ENCODE measurements around the gene EIPR1.

DNA sequence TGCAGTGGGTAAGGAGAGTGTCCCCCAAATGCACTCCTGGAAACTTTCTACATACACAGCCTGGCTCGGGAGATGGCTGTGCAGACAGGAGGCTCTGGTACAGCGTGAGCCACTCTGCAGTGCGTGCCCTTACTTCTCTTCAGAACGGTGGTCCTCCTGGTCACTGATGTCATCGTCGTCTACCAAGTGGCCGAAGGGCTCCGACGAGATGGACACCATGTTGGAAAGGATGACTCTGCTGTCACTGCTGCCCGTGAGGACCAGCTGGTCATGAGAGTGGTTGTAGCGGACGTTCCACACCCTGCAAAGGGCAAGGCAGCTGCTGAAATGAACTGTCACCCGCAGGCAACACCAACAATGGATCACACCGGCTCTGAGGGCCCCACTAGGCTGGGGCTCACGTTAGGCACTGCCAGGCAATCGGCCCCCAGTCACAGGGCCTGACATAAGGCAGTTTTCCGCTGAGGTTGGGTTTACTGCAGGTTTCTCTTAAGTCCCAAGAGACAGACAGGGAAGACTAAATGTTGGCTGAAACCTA lies 185.3 kb downstream of the EIPR1 start:
- no peak for TF ChIP-seq EZH2 (IDR thresholded peaks at IDR 0.05)
- TF ChIP-seq FOXP2 (optimal IDR thresholded peaks at IDR 0.05; ENCODE audit: control extremely low read depth, extremely low read length, insufficient read depth) = no peak

Measured in SK-N-MC (cell line).